ENCODE data around the gene TMEM266.

Gene TMEM266

DNA sequence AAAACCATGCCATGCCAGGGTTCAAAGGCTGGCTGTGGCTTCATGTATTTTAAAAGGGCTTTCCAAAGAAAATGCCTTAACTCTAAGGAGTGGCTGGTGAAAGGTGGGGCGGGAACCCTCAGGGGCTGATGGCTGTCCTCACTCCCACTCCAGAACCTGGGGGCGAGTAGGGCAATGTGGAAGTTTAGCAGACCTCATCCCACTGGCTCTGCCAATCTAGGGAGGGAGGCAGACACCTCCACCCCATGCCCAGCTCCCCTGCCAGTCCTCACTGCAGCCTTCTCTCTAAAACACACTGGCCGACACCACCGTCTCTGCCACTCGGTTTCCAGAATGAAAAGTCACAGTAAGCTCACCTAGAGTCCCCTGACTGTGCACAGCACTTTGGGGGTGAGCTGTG is 99.5 kb downstream of the TMEM266 start:
- no peak for DNase-seq (ENCODE audit: low spot score in 2 of 2)
- ATAC-seq: no peak
- no peak overlapping the region for H3K4me3 Mint-ChIP-seq
- no peaks in the 10 kb centered on the region for H3K36me3 Mint-ChIP-seq
- H3K9me3 Mint-ChIP-seq: no peaks in the 10 kb centered on the region
- no peaks in the 10 kb centered on the region for H3K4me1 Mint-ChIP-seq
- H3K27ac Mint-ChIP-seq: no peak overlapping the region

DNA sequence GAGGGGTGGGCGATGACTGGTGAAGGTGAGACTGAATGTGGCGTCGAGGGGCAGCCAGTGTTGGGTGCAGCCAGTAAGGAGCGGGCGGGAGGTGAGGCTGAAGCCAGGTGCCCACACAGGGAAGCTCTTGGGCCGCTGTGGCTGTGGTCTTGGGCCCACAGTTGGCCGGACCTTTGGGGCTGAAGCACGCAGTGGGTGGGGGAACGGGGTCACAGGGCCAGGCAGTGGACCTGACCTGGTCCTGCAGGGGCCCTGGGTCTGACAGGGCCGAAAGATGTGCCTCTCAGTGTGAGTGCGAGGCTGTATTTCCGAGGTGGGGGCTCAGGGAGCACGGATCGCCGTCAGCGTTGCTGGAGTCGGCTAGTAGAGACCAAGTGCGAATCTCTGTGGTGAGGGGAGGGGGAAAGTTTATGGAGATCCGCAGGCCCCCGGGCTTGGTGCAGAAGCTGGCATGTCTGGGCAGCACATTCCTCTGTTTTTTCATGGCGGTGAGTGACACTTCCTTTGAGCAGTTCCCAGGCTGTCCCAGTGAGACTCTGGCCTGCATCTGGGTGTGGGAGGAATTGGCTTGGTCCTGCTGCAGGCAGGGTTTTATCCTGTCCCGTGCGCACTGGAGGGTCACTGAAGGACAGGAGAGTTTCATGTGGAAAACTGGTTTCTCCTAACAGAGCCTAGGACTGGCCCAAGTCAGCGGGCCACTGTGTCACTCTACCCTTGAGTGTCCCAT is 100.8 kb downstream of the TMEM266 start:
- no peak for ATAC-seq
- Mint-ChIP-seq H3K9me3 (no peaks in the 10 kb centered on the region), H3K27ac (no peak overlapping the region)

DNA sequence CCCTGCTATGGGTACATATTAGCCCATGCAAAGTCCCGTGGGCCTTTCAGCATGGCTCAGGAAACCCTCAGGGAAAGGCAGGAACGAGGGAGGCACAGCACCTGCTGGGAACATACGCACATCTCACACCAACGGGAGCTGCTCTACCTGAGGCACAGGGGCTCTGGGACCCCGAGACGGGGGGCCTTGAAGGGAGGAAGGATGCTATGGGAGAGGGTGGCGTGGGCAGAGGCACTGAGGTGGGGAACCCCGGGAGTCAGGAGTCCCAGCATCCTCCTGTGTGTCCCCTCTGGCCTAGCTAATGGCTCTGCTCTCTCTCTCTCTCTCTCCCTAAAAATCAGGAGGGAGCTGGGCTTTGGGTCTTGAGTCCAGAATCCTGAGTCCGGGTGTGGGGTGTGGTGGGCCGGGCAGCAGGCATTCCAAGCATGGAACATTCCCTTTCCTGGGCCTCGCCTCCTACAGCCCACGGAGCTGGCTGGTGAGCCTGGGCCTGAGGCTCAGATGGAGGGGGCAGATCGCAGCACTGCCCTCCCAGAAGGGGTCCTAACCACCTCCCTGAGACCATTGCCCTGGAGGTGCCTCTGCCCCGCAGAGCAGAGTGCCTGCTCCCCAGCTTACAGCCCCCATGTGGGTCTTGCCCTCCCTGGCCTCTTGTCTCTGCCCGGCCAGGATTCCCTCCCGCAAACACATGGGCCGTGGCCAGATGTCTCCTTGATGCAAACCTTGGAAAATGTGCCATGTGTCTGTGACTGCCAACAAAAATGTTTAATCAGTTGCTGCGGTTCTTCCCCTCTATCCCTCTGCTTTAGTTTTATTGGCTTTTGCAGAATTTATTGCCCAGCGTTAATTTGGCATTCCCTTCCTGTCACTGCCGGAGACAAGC is 101.6 kb downstream of the TMEM266 start:
- DNase-seq (ENCODE audit: low spot score in 2 of 2) (no peak), ATAC-seq (peak; percentile 14)
- Mint-ChIP-seq H3K4me3 (no peak overlapping the region), H3K27ac (no peak overlapping the region), H3K9me3 (no peaks in the 10 kb centered on the region), H3K36me3 (no peaks in the 10 kb centered on the region), H3K4me1 (no peaks in the 10 kb centered on the region)

More for the DNA sequence above, 100.8 kb downstream of the TMEM266 start:
- H3K36me3 Mint-ChIP-seq: no peaks in the 10 kb centered on the region
- no peak overlapping the region for H3K4me3 Mint-ChIP-seq
- H3K4me1 Mint-ChIP-seq: no peaks in the 10 kb centered on the region
- DNase-seq (ENCODE audit: low spot score in 2 of 2): no peak

DNA sequence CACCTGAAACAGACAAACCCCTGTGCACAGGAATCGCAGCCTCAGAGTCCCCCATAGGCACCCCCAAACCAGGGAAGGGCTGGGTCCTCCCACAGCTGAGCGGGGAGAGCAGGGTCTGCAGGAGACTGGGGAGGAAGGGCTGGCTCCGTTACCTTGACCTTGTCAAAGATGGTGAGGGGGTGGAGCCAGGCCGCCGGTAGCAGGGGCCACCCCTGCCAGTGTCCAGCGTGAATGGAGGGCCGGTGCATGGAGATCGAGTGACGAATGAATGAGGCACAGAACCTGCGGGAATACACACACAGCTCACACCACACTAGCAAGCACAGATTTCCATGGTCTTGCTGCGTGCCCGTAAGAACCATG is 102.2 kb downstream of the TMEM266 start:
- Mint-ChIP-seq H3K4me1 (no peaks in the 10 kb centered on the region), H3K4me3 (no peak overlapping the region), H3K9me3 (no peaks in the 10 kb centered on the region), H3K27ac (no peak overlapping the region), H3K36me3 (no peaks in the 10 kb centered on the region)
- ATAC-seq (no peak), DNase-seq (ENCODE audit: low spot score in 2 of 2) (no peak)

DNA sequence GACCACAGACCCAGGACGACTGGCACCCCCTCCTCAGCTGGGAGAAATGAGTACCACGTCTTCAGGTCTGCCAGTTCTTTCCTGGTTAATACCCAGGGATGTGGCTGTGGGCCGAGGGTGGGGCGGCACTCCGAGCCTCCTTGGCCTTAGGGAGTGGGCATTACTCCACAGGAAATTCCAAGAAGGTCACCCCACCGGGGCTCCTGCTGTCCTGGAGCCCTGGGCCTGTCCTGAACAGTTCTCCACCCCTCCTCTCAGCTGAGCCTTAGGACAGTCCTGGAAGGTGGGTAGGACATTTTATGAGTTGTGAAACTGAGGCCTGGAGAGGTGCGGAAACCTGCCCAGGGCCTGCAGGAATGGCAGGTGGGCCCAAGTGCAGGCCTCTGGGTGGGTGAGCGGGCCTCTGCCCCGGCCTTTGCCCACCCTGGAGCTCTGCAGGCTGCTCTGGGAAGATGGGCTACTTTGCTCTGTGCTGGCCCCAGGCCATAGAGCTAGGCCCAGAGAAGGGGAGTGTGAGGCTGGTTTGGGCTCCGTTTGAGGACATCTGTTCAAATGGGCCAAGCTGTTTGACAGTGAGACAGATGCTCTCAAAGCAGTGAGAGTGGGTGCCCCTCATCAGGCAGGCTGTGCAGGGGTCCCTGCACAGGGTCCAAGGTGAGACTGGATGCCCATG is 103.1 kb downstream of the TMEM266 start:
- H3K27ac Mint-ChIP-seq: no peak overlapping the region
- H3K36me3 Mint-ChIP-seq: no peaks in the 10 kb centered on the region
- H3K4me1 Mint-ChIP-seq: no peaks in the 10 kb centered on the region
- ATAC-seq: no peak
- DNase-seq (ENCODE audit: low spot score in 2 of 2): no peak
- no peaks in the 10 kb centered on the region for H3K9me3 Mint-ChIP-seq
- no peak overlapping the region for H3K4me3 Mint-ChIP-seq

DNA sequence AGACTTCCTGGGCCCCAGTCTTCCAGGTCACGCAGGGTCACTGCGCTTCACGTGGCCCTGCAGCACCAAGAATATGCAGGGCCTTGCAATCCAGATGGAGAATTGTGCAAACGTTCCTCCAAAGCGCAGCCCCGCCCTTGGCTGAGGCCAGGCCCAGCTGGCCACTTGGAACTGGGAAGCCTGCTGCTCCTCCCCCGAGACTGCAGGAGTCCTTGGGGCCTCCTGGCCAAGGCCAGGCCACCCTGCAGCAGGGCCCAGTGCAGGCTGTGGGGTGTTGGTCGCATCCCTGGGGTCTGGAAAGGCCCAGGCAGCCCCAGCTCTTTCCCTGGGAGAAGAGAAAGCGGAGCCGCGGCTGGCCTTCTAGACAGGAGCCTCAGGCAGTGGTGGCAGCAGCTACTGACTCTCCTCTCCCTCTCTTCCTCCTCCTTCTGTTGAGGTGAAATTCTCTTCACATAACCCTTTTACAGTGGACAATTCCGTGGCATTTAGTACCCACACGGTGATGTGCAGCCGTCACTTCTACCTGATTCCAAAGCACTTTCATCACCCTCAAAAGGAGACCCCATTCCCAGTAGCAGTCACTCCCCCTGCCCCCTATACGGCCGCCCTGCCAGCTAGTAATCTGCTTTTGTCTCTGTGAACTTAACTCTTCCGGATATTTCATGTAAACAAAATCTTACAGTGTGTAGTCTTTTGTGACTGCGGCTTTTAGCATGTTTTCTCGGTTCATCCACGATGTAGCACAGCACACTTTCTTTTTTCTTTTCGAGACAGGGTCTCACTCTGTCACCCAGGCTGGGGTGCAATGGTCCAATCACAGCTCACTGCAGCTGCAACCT is 103.9 kb downstream of the TMEM266 start:
- no peak overlapping the region for H3K27ac Mint-ChIP-seq
- ATAC-seq: no peak
- no peaks in the 10 kb centered on the region for H3K36me3 Mint-ChIP-seq
- H3K9me3 Mint-ChIP-seq: no peaks in the 10 kb centered on the region
- no peaks in the 10 kb centered on the region for H3K4me1 Mint-ChIP-seq
- H3K4me3 Mint-ChIP-seq: no peak overlapping the region
- no peak for DNase-seq (ENCODE audit: low spot score in 2 of 2)

DNA sequence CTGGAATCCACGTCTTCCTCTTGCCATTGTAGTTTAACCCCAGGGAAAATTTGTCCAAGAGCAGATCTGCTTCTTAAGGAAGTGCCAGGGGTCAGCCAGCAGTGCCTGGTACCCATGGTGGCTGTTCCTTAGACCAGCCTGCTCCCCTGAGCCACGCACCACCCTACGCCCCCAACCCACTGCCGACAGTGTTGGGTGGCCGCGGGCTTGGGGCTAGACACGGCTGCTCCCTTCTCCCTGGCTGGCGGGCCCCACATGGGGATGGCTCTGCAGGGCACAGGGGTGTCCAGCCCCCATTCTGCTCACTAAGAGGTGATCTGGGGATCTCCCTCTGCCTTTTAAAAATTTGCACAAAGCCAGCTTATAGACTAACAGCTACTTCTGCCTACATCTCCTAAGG is 104.8 kb downstream of the TMEM266 start:
- H3K9me3 Mint-ChIP-seq: no peaks in the 10 kb centered on the region
- no peak overlapping the region for H3K27ac Mint-ChIP-seq
- H3K4me3 Mint-ChIP-seq: no peak overlapping the region
- DNase-seq (ENCODE audit: low spot score in 2 of 2): no peak
- no peak for ATAC-seq
- H3K36me3 Mint-ChIP-seq: no peaks in the 10 kb centered on the region
- H3K4me1 Mint-ChIP-seq: no peaks in the 10 kb centered on the region

DNA sequence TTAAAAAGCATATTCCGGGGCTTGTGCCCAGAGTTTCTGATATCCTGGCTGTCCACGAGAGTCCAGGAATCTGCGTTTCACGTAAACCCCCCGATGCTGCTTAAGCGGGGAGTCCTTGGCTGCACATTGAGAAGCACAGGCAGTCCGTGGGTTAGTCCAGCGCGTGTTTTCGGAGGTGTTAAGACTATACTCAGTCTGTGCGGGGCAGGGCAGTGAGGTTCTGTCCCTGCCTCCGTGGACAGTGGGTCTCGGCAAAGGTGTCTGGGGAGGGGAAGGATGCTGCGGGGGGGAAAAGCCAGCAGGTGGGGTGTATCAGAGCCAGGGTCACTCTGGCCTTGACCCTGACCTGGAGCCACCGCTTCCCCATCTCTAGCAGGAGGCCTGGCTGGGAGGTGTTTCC is 106.2 kb downstream of the TMEM266 start:
- Mint-ChIP-seq H3K36me3 (no peaks in the 10 kb centered on the region), H3K4me1 (no peaks in the 10 kb centered on the region), H3K27ac (no peak overlapping the region), H3K9me3 (no peaks in the 10 kb centered on the region), H3K4me3 (no peak overlapping the region)
- ATAC-seq (no peak), DNase-seq (ENCODE audit: low spot score in 2 of 2) (no peak)

DNA sequence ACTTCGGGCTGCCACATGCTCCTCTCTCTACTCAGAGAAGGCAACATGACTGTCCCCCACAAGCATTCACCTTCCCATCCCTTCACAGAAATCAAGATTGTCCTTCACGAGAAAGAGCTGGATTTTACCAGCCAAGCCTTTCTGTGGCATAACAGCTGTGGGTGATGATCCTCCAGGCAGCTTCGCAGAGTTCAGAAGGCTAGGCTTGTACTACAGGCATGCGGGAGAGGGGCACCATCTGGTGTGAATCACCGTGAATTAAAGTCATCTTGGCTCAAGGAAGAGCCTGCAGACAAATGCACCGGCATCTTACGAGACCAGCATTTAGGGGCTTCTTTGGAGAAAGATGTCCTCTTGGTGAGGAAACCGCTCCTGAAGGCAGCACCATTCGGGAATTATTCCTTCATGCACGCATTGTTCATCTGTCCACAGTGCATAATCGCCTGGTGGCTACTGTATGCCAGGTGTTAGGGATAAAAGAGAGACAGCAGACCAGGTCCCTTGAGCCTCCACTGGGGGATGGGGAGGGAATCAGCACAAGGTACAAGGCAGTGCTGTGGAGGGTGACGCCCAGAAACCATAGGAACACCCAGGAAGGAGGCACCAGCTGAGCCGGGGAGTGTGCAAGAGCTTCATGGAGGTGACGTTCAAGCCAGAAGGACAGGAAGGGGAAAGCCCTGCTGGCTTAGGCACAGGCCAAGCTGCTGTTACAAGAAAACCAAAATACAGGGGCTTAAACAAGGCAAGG is 108.6 kb downstream of the TMEM266 start:
- DNase-seq (ENCODE audit: low spot score in 2 of 2): no peak
- H3K4me3 Mint-ChIP-seq: no peak overlapping the region
- H3K9me3 Mint-ChIP-seq: no peaks in the 10 kb centered on the region
- no peaks in the 10 kb centered on the region for H3K4me1 Mint-ChIP-seq
- H3K27ac Mint-ChIP-seq: no peak overlapping the region
- no peaks in the 10 kb centered on the region for H3K36me3 Mint-ChIP-seq
- ATAC-seq: no peak

DNA sequence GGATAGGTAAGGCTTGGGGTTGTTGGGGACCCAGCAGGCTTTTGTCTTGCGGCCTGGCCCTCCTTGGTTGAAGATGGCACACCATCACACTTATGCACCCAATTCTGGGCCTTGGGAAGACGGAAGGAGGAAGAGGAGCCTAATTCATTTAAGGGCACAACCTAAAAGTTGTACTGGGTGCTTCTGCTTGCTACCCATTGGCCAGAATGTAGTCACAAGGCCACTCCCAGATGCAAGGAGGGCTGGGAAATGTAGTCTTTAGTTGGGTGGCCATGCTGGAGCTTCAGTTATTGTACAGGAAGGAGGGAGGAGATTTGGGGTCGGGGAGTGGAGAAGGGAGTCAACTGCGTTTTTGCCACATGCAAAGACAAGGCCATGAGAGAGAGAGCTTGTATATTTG is 109.2 kb downstream of the TMEM266 start:
- Mint-ChIP-seq H3K9me3 (no peaks in the 10 kb centered on the region), H3K4me1 (no peaks in the 10 kb centered on the region), H3K27ac (no peak overlapping the region), H3K4me3 (no peak overlapping the region), H3K36me3 (no peaks in the 10 kb centered on the region)
- DNase-seq (ENCODE audit: low spot score in 2 of 2): no peak
- peak; percentile 29 for ATAC-seq

DNA sequence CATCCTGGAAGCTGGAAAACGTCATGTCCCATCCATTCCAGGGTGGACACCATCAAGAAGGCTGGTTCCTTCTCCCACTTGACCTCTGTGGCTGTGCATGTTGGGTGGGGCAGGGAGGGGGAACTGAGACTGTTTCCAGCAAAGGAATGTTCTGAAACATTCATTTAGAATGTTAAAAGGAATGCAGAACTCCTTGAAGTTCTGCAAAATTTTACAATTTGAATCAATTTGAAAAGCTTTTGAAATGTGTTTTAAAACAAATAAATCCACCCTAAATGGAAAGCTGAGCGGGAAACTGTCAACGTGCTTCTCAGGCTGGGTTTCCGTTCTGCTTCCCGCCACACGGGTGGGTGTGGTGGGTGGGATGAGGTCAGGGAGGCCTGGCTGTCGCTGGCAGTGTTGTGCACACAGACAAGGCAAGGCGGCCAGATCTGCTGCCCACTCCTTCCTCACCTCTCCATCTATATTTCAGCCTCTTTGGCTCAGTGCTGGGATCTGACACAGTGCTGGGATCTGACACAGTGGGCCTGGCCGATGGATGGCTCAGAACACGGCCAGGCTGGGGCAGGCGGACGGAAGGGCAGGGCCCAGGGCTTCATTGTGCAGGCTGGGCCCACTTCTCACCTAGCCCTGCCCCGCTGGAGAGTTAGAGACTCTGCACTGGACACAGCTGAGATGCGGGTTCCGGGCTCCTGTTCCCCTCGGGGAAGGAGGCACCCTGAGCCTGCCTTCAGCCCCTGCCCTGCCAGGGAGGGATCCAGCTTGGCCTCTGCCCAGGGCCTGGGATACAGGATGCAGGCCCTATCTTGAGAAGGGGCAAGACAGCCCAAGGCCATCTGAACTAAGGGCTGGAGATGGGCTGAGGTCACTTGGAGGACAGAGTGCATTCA is 110.4 kb downstream of the TMEM266 start:
- Mint-ChIP-seq H3K9me3 (no peaks in the 10 kb centered on the region), H3K36me3 (no peaks in the 10 kb centered on the region), H3K4me3 (no peak overlapping the region), H3K27ac (no peak overlapping the region), H3K4me1 (no peaks in the 10 kb centered on the region)
- DNase-seq (ENCODE audit: low spot score in 2 of 2) (no peak), ATAC-seq (no peak)

DNA sequence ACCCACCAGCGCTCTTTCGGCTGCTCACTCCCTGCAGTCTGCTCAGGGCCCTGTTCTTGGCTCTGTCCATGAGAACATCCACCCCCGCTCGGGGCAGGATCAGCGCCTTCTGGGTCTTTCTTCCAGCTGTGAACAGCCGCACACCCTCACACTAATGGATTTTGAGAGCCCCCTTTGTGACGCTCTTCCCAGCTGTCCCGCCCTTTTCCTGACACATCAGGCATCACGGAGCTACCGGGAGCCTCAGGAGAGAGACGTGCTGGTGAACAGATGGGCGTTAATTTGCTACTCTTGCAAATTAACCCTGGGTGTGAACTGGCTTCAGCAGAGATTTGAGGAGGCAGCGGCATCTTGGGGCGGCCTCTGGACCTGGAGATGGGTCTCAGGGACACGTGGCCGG is 113.0 kb downstream of the TMEM266 start:
- DNase-seq (ENCODE audit: low spot score in 2 of 2) (no peak), ATAC-seq (no peak)
- H3K27ac Mint-ChIP-seq: no peak overlapping the region
- H3K36me3 Mint-ChIP-seq: no peaks in the 10 kb centered on the region
- no peaks in the 10 kb centered on the region for H3K9me3 Mint-ChIP-seq
- H3K4me1 Mint-ChIP-seq: no peaks in the 10 kb centered on the region
- H3K4me3 Mint-ChIP-seq: no peak overlapping the region

DNA sequence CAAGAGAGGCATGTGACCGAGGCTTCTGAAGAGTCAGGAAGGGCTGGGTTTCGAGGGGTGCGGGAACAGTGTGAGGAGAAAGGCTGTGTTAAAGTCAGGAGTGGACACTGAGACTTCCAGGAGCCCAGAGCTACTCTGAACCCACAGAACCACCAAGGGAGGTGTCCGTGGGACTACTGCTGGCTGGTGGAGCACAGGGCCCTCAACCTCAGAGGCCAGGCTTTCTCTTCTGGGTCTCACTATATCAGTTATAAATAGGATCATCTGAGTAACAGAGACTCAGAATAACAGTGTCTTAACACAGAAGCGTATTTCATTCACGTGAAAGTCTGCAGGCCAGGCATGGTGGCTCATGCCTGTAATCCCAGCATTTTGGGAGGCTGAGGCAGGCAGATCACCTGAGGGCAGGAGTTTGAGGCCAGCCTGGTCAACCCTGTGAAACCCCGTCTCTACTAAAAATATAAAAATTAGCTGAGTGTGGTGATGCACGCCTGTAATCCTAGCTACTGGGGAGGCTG is 113.6 kb downstream of the TMEM266 start:
- ATAC-seq: no peak
- Mint-ChIP-seq H3K27ac (no peak overlapping the region), H3K36me3 (no peaks in the 10 kb centered on the region), H3K4me3 (no peak overlapping the region), H3K9me3 (no peaks in the 10 kb centered on the region), H3K4me1 (no peaks in the 10 kb centered on the region)
- DNase-seq (ENCODE audit: low spot score in 2 of 2): no peak

DNA sequence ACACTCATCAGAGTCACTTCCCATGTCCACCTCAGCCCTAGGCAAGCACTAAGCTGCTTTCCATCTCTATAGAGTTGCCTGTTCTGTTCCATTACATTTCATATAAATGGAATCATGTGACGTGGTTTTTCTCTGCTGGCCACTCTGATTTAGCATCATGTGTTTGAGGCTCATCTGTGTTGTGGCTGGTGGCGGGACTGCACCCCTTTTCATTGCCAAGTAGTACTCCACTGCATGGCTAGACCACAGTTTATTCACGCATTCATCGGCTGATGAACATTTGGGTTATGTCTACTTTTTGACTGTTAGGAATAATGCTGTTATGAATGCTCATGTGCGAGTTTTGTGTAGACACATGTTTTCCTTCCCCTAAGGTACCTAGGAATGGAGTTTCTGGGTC is 114.9 kb downstream of the TMEM266 start:
- no peaks in the 10 kb centered on the region for H3K36me3 Mint-ChIP-seq
- H3K4me3 Mint-ChIP-seq: no peak overlapping the region
- H3K4me1 Mint-ChIP-seq: no peaks in the 10 kb centered on the region
- H3K27ac Mint-ChIP-seq: no peak overlapping the region
- H3K9me3 Mint-ChIP-seq: no peaks in the 10 kb centered on the region
- DNase-seq (ENCODE audit: low spot score in 2 of 2) (no peak), ATAC-seq (no peak)
